ENCODE results near the gene CDK16. TPM values are rescaled to one million over a fixed set of nuclear protein-coding genes. Genes with fewer than 3 reads are reported as not detected.

The CDK16 gene
- polyA plus RNA-seq, 1 donor (not counting 4 experiments of a cell fraction or from before 2014, with no cell fraction given), result 79.3 TPM

DNA sequence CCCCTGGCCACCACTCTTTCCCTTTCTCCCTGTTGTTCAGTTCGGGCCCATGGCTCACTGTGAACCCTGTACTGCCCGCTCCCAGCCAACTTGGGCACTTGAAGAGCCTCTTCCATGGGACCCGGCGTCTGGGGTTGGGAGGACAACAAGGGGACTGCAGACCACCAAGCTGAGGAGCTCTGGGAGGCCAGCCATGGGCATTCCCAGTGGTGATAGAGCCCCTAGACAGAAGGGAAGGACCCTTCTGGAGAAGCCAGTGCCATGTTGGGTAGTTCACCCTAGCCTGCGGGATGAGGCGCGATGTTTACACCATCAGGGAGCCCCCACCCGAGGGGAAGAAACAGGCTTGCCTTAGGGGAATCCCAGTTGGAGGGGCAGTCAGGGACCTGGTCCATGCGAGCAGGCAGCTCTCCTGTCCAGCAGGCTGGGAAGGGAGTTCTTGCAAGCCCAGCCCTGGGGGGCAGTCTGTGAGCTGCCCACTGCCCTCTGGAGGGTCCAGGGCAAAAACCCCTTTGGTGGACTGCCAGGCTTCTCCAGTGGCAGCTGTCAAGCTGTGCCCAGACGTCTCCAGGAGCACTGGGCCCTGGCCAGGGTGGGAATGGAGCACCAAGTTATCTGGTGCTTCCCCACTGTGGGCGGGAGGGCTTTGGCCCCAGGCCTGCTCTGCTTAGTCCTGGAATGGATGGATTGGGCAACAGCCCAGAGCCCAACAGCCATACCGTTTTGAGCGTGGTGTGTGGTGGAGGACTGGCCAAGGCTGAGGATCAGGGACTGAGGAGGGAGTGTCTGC is 48.6 kb upstream of the CDK16 start:
- Histone ChIP-seq H2AFZ (ENCODE audit: control insufficient read depth, low read length) (no peak overlapping the region), H4K20me1 (ENCODE audit: control insufficient read depth, extremely low read depth, insufficient read depth, low read length) (no peaks in the 10 kb centered on the region), H3K4me3 (ENCODE audit: control insufficient read depth in 2 of 3, extremely low read depth in 1 of 3, insufficient read depth in 2 of 3, low read depth in 1 of 3, low read length in 3 of 3) (no peak overlapping the region), H3K27me3 (ENCODE audit: control insufficient read depth, extremely low read depth, insufficient read depth, low read length) (no peaks in the 10 kb centered on the region), H3K27ac (ENCODE audit: control insufficient read depth, insufficient read depth, low read length) (no peak overlapping the region), H3K9me3 (ENCODE audit: control insufficient read depth, low read depth, low read length) (no peaks in the 10 kb centered on the region), H3K4me2 (ENCODE audit: control insufficient read depth, extremely low read depth, insufficient read depth, low read depth, low read length) (no peak overlapping the region), H3K9me1 (ENCODE audit: control insufficient read depth, extremely low read depth, insufficient read depth, low read length) (no peaks in the 10 kb centered on the region), H3K4me1 (ENCODE audit: control insufficient read depth, extremely low read depth, insufficient read depth, low read length) (no peaks in the 10 kb centered on the region), H3K79me2 (ENCODE audit: control insufficient read depth, insufficient read depth, low read length) (peaks cover 2% of the 10 kb centered on the region), H3K9ac (ENCODE audit: control insufficient read depth, extremely low read depth, insufficient read depth, low read length) (no peak overlapping the region), H3K36me3 (ENCODE audit: control insufficient read depth in 2 of 2, extremely low read depth in 1 of 2, insufficient read depth in 2 of 2, low read length in 2 of 2) (peaks cover 0 to 2% of the 10 kb centered on the region in 2 experiments)
- FAIRE-seq (no peak), DNase-seq (ENCODE audit: low read depth, low spot score) (no peak)
- dilution Hi-C loops (cut with MboI; ENCODE audit: extremely low pct_ligation_motif_present, low sequenced_read_pairs), result no loop called here
- no peak for TF ChIP-seq EZH2 (IDR thresholded peaks at IDR 0.05; ENCODE audit: low read length)
- TF ChIP-seq, protein P1, sequence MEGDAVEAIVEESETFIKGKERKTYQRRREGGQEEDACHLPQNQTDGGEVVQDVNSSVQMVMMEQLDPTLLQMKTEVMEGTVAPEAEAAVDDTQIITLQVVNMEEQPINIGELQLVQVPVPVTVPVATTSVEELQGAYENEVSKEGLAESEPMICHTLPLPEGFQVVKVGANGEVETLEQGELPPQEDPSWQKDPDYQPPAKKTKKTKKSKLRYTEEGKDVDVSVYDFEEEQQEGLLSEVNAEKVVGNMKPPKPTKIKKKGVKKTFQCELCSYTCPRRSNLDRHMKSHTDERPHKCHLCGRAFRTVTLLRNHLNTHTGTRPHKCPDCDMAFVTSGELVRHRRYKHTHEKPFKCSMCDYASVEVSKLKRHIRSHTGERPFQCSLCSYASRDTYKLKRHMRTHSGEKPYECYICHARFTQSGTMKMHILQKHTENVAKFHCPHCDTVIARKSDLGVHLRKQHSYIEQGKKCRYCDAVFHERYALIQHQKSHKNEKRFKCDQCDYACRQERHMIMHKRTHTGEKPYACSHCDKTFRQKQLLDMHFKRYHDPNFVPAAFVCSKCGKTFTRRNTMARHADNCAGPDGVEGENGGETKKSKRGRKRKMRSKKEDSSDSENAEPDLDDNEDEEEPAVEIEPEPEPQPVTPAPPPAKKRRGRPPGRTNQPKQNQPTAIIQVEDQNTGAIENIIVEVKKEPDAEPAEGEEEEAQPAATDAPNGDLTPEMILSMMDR (optimal IDR thresholded peaks at IDR 0.05 in 1 of 3, IDR thresholded peaks at IDR 0.05 in 1 of 3, conservative IDR thresholded peaks at IDR 0.05 in 1 of 3; ENCODE audit: extremely low read depth in 1 of 3, insufficient read depth in 2 of 3, low read length in 3 of 3), result no peak

DNA sequence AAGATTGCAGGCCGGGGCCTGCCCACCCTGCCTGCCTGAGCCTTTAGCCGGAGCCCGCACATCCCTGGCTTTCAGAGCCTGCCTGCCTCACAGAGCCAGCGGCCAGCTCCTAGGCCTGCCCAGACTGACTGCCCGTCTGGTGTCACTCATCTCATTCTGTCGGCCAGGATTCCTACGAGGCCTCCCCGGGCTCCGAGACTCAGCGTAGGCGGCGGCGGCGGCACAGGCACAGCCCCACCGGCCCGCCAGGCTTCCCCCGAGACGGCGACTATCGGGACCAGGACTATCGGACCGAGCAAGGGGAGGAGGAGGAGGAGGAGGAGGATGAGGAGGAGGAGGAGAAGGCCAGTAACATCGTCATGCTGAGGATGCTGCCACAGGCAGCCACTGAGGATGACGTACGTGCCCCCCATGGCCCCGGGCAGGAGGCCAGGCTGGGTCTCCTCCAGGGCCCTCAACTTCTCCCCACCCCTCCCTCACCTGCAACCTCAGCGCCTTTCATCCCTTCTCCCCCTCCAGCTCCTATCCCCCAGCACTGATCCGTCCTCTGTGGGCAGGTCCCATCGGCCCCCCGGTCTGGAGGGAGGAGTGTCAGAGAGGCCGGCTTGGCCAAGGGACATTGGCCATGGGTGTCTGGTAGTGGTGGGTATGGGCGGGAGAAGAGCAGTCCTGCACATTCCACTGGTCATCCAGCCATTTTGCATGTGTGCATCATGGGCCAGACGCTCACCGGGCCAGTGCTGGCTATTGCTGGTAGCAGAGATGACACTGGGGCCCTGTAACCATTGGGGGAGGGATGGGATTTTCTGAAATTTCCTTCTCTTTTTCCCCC is 47.4 kb upstream of the CDK16 start:
- H3K4me1 ChIP-seq (ENCODE audit: control insufficient read depth, extremely low read depth, insufficient read depth, low read length), result no peaks in the 10 kb centered on the region
- peaks cover 0 to 8% of the 10 kb centered on the region in 2 experiments for H3K36me3 ChIP-seq (ENCODE audit: control insufficient read depth in 2 of 2, extremely low read depth in 1 of 2, insufficient read depth in 2 of 2, low read length in 2 of 2)
- peaks cover 2% of the 10 kb centered on the region for H3K79me2 ChIP-seq (ENCODE audit: control insufficient read depth, insufficient read depth, low read length)
- H3K4me2 ChIP-seq (ENCODE audit: control insufficient read depth, extremely low read depth, insufficient read depth, low read depth, low read length), result no peak overlapping the region
- DNase-seq (ENCODE audit: low read depth, low spot score) (no peak), FAIRE-seq (no peak)
- H3K4me3 ChIP-seq (ENCODE audit: control insufficient read depth in 2 of 3, extremely low read depth in 1 of 3, insufficient read depth in 2 of 3, low read depth in 1 of 3, low read length in 3 of 3), result no peak overlapping the region
- H3K9me1 ChIP-seq (ENCODE audit: control insufficient read depth, extremely low read depth, insufficient read depth, low read length), result no peaks in the 10 kb centered on the region
- H3K27me3 ChIP-seq (ENCODE audit: control insufficient read depth, extremely low read depth, insufficient read depth, low read length), result no peaks in the 10 kb centered on the region
- no peaks in the 10 kb centered on the region for H3K9me3 ChIP-seq (ENCODE audit: control insufficient read depth, low read depth, low read length)
- dilution Hi-C loops (cut with MboI; ENCODE audit: extremely low pct_ligation_motif_present, low sequenced_read_pairs), result no loop called here
- TF ChIP-seq EZH2 (IDR thresholded peaks at IDR 0.05; ENCODE audit: low read length), result no peak
- no peaks in the 10 kb centered on the region for H4K20me1 ChIP-seq (ENCODE audit: control insufficient read depth, extremely low read depth, insufficient read depth, low read length)
- H3K9ac ChIP-seq (ENCODE audit: control insufficient read depth, extremely low read depth, insufficient read depth, low read length), result no peak overlapping the region
- no peak overlapping the region for H2AFZ ChIP-seq (ENCODE audit: control insufficient read depth, low read length)
- no peak overlapping the region for H3K27ac ChIP-seq (ENCODE audit: control insufficient read depth, insufficient read depth, low read length)

All from keratinocyte (primary cell).